IMR-90 (cell line): ENCODE measurements around the gene ECHS1. TPM values are rescaled to one million over a fixed set of nuclear protein-coding genes. Genes with fewer than 3 reads are reported as not detected.

Source experiments
- ATAC-seq: fragments of 200-7000 bp; cut with Tn5 transposase; 2 replicates; pipeline ENCODE4 v1.9.1; 2020; ENCODE audit warnings: low read depth, mild to moderate bottlenecking, moderate library complexity
- BruUV-seq: library from RNA; stranded (reverse); fragments of 400-500 nt; replicated peaks from 2 replicates; lab custom pipeline; 2021; lab: Mats Ljungman, UMichigan
- CTCF ChIA-PET: fragments of 300-600 bp; formaldehyde crosslinking; extraction: SDS; loops from one replicate; lab custom pipeline; 2021; ENCODE audit warnings: antibody characterized with exemption; lab: Yijun Ruan, JAX
- POLR2A ChIA-PET: fragments of 300-600 bp; sonication (Branson Sonifier 250); formaldehyde crosslinking; loops from one replicate; lab custom pipeline; 2022; ENCODE audit warnings: antibody characterized with exemption; ENCODE audit not compliant: unreplicated experiment; lab: Charles Lee
- DNase-seq: peaks from one replicate; pipeline ENCODE4 v3.0.0; 2013
- H2AFZ ChIP-seq: replicated peaks from 2 replicates; pipeline ENCODE3; 2013; ENCODE audit warnings: low read length, mild to moderate bottlenecking; ENCODE audit not compliant: poor library complexity
- H2AK5ac ChIP-seq: 2 replicates; pipeline ENCODE4 v1.6.1; 2013; ENCODE audit warnings: low read depth, low read length, inconsistent platforms
- H2AK9ac ChIP-seq: replicated peaks from 2 replicates; pipeline ENCODE3; 2013; ENCODE audit warnings: mild to moderate bottlenecking, low read depth, low read length, moderate library complexity; ENCODE audit not compliant: poor library complexity
- H2BK120ac ChIP-seq: 2 replicates; pipeline ENCODE4 v1.6.1; 2013; ENCODE audit warnings: low read depth, low read length, inconsistent platforms
- H2BK15ac ChIP-seq: 3 replicates; pipeline ENCODE4 v1.6.1; 2013; ENCODE audit warnings: low read depth, low read length, inconsistent platforms
- H2BK20ac ChIP-seq: 2 replicates; pipeline ENCODE4 v1.6.1; 2013; ENCODE audit warnings: low read depth, mild to moderate bottlenecking, inconsistent platforms, low read length, moderate library complexity
- H2BK5ac ChIP-seq: 2 replicates; pipeline ENCODE4 v1.6.1; 2013; ENCODE audit warnings: mild to moderate bottlenecking, low read depth, low read length, inconsistent platforms; ENCODE audit not compliant: poor library complexity, severe bottlenecking
- H3K14ac ChIP-seq: replicated peaks from 2 replicates; pipeline ENCODE4 v1.6.1; 2013; ENCODE audit warnings: low read depth, low read length, inconsistent platforms
- H3K18ac ChIP-seq: 2 replicates; pipeline ENCODE4 v1.6.1; 2013; ENCODE audit warnings: low read depth, low read length, control low read depth
- H3K23ac ChIP-seq: 2 replicates; pipeline ENCODE4 v1.6.1; 2013; ENCODE audit warnings: low read depth, low read length, inconsistent platforms
- H3K27ac ChIP-seq: 2 replicates; pipeline ENCODE4 v1.5.1; 2013; ENCODE audit warnings: mild to moderate bottlenecking, control low read depth, low read length; ENCODE audit not compliant: insufficient read depth
- H3K27me3 ChIP-seq: 2 replicates; pipeline ENCODE4 v1.6.1; 2013; ENCODE audit warnings: low read length; ENCODE audit not compliant: control insufficient read depth, insufficient read depth
- H3K36me3 ChIP-seq: 2 replicates; pipeline ENCODE4 v1.6.1; 2013; ENCODE audit warnings: low read length, mixed read lengths; ENCODE audit not compliant: control insufficient read depth, insufficient read depth
- H3K4ac ChIP-seq: 2 replicates; pipeline ENCODE4 v1.6.1; 2013; ENCODE audit warnings: low read depth, low read length, inconsistent platforms
- H3K4me1 ChIP-seq: 2 replicates; pipeline ENCODE4 v1.6.1; 2013; ENCODE audit warnings: low read length, mixed read lengths; ENCODE audit not compliant: control insufficient read depth, insufficient read depth
- H3K4me2 ChIP-seq: 2 replicates; pipeline ENCODE4 v1.6.1; 2013; ENCODE audit warnings: low read depth, mild to moderate bottlenecking, control low read depth, low read length, moderate library complexity
- H3K4me3 ChIP-seq: 2 replicates; pipeline ENCODE4 v1.5.1; 2013; ENCODE audit warnings: low read depth, mild to moderate bottlenecking, control low read depth, low read length, moderate library complexity; ENCODE audit not compliant: insufficient read depth
- H3K56ac ChIP-seq: 2 replicates; pipeline ENCODE4 v1.6.1; 2013; ENCODE audit warnings: low read length, inconsistent platforms; ENCODE audit not compliant: insufficient read depth; ENCODE audit errors: extremely low read depth
- H3K79me1 ChIP-seq, 2 experiments: 2 replicates each; pipeline ENCODE4 v1.6.1; 2013; ENCODE audit warnings: low read length in 2 of 2, inconsistent platforms in 1 of 2, low read depth in 1 of 2
- H3K9ac ChIP-seq: 2 replicates; pipeline ENCODE4 v1.6.1; 2013; ENCODE audit warnings: low read depth, low read length, control low read depth
- H3K9me1 ChIP-seq: 2 replicates; pipeline ENCODE4 v1.6.1; 2013; ENCODE audit warnings: low read length, inconsistent platforms; ENCODE audit not compliant: insufficient read depth
- H3K9me3 ChIP-seq: 2 replicates; pipeline ENCODE4 v1.6.1; 2013; ENCODE audit warnings: low read length; ENCODE audit not compliant: control insufficient read depth, insufficient read depth
- H4K20me1 ChIP-seq: 2 replicates; pipeline ENCODE4 v1.6.1; 2013; ENCODE audit warnings: low read length, inconsistent platforms; ENCODE audit not compliant: insufficient read depth
- H4K5ac ChIP-seq: 2 replicates; pipeline ENCODE4 v1.6.1; 2013; ENCODE audit warnings: mild to moderate bottlenecking, low read depth, low read length, control low read depth
- H4K8ac ChIP-seq, 2 experiments: 2 replicates each; pipeline ENCODE4 v1.6.1; 2013; ENCODE audit warnings: low read depth in 2 of 2, low read length in 2 of 2, control low read depth in 1 of 2, inconsistent platforms in 1 of 2
- H4K91ac ChIP-seq: 2 replicates; pipeline ENCODE4 v1.6.1; 2013; ENCODE audit warnings: low read depth, low read length, inconsistent platforms; ENCODE audit not compliant: insufficient read depth
- BHLHE40 ChIP-seq: fragments of 150-350 bp; IDR thresholded peaks from 2 replicates; pipeline ENCODE4 v1.6.1; 2016; ENCODE audit warnings: mild to moderate bottlenecking, low read depth, low read length
- CEBPB ChIP-seq: IDR thresholded peaks from 2 replicates; pipeline ENCODE4 v1.6.1; 2012; ENCODE audit warnings: low read depth, low read length, improper control_type of control experiment
- CHD1 ChIP-seq: IDR thresholded peaks from 2 replicates; pipeline ENCODE4 v1.6.1; 2012; ENCODE audit warnings: low read depth, low read length, improper control_type of control experiment
- CTCF ChIP-seq: conservative IDR thresholded peaks from 2 replicates; pipeline ENCODE4 v1.5.1; 2012; ENCODE audit warnings: mild to moderate bottlenecking, low read depth, low read length, improper control_type of control experiment
- ELK1 ChIP-seq: fragments of 150-350 bp; IDR thresholded peaks from 2 replicates; pipeline ENCODE4 v1.6.1; 2016; ENCODE audit warnings: low read depth, mild to moderate bottlenecking, low read length, moderate library complexity, borderline replicate concordance
- FOS ChIP-seq: fragments of 150-350 bp; IDR thresholded peaks from 2 replicates; pipeline ENCODE4 v1.6.1; 2016; ENCODE audit warnings: low read depth, low read length
- MAFK ChIP-seq: IDR thresholded peaks from 2 replicates; pipeline ENCODE4 v1.6.1; 2012; ENCODE audit warnings: low read depth, low read length, improper control_type of control experiment
- MAZ ChIP-seq: IDR thresholded peaks from 2 replicates; pipeline ENCODE4 v1.6.1; 2012; ENCODE audit warnings: low read depth, mild to moderate bottlenecking, low read length, improper control_type of control experiment, moderate library complexity, borderline replicate concordance
- MXI1 ChIP-seq: IDR thresholded peaks from 2 replicates; pipeline ENCODE4 v1.6.1; 2012; ENCODE audit warnings: low read depth, mild to moderate bottlenecking, low read length, moderate library complexity, borderline replicate concordance
- NFE2L2 ChIP-seq: fragments of 150-350 bp; IDR thresholded peaks from 2 replicates; pipeline ENCODE4 v1.6.1; 2016; ENCODE audit warnings: low read depth, mild to moderate bottlenecking, low read length
- POLR2A ChIP-seq: IDR thresholded peaks from 2 replicates; pipeline ENCODE4 v1.6.1; 2012; ENCODE audit warnings: mild to moderate bottlenecking, low read depth, low read length
- RAD21 ChIP-seq: IDR thresholded peaks from 2 replicates; pipeline ENCODE4 v1.6.1; 2012; ENCODE audit warnings: low read length, improper control_type of control experiment
- RCOR1 ChIP-seq: IDR thresholded peaks from 2 replicates; pipeline ENCODE4 v1.6.1; 2012; ENCODE audit warnings: mild to moderate bottlenecking, low read length, improper control_type of control experiment; ENCODE audit not compliant: insufficient replicate concordance
- RFX5 ChIP-seq: IDR thresholded peaks from 2 replicates; pipeline ENCODE4 v1.8.0; 2012; ENCODE audit warnings: low read depth, mild to moderate bottlenecking, low read length, moderate library complexity
- SMC3 ChIP-seq: fragments of 150-350 bp; IDR thresholded peaks from 2 replicates; pipeline ENCODE4 v1.6.1; 2016; ENCODE audit warnings: low read depth, mild to moderate bottlenecking, antibody characterized with exemption, low read length, moderate library complexity
- USF2 ChIP-seq: fragments of 150-350 bp; IDR thresholded peaks from 2 replicates; pipeline ENCODE4 v1.6.1; 2017; ENCODE audit warnings: mild to moderate bottlenecking, antibody characterized with exemption, low read length, low read depth
- WGBS, 2 experiments: methylation state at CpG; one replicate each; pipeline versions ENCODE4 v1.1.5 to v1.1.7; 2013; ENCODE audit warnings: missing lambda C conversion rate in 2 of 2; ENCODE audit not compliant: insufficient read length in 1 of 2; ENCODE audit errors: extremely low coverage in 2 of 2; 5-methylcytosine and 5-hydroxymethylcytosine counted together
- dilution Hi-C: fragments of 300-500 bp; cut with HindIII; formaldehyde crosslinking; loops from one replicate; pipeline ENCODE4 v1.14.3; 2018; ENCODE audit warnings: low sequenced_read_pairs; ENCODE audit not compliant: unreplicated experiment
- in situ Hi-C: fragments of 300-500 bp; cut with MboI; formaldehyde crosslinking; loops from 3 replicates; pipeline ENCODE4 v1.14.3; 2019; ENCODE audit warnings: low sequenced_read_pairs, inconsistent platforms, mixed read lengths
- intact Hi-C: fragments of 100-400 bp; cut with micrococcal nuclease; formaldehyde crosslinking; loops from 2 replicates; pipeline ENCODE4 v1.10.0; 2022
- polyA plus RNA-seq, 3 experiments: library from polyadenylated mRNA; depleted of rRNA; stranded (reverse); fragments of >200 nt; gene quantifications; 2 replicates each; pipeline ENCODE4 v1.2.3, GENCODE V29; 2012; ENCODE audit warnings: low replicate concordance in 1 of 3
- total RNA-seq: library from RNA; depleted of rRNA; stranded (reverse); fragments of >200 nt; gene quantifications from 2 replicates; pipeline ENCODE4 v1.2.3, GENCODE V29; 2012

The ECHS1 gene
- total and polyA plus RNA-seq, 2 of the 4 experiments (the other 2 are of a cell fraction), result 60.8 to 84.2 TPM

DNA sequence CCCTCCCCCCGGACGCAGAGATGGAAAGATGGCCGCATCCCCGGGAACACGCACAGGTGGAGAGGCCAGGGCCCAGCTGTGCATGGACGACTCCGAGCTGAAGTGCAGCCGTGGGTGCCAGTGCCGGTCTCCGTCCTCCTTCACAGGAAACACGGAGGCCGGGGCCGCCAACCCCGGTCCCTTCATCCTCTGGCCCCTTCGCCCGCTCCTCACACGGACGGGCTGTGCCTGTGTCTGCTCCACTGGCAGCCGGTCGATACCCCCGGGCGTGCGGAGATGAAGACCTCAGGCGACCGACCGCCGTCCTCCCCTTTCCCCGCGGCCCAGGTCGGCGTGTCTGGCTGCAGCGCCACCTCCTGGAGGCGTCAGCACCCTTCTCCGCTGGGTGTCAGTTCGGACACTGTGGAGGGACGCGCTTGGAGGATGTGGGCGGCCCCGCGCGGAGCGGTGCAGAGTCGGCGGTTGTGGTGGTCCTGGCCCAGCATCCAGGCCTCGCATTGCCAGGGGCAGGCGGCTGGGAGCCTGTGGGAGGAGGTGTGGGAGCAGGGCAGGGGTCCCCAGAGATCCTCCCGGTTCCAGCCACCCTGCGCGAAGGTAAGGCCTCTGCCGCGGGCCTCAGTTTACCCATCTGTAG is 54.5 kb downstream of the ECHS1 start:
- H2AFZ ChIP-seq, result peak overlapping the region; percentile 91
- H3K9me3 ChIP-seq, result no peaks in the 10 kb centered on the region
- BruUV-seq, result no TSS peak
- no peak overlapping the region for H3K9ac ChIP-seq
- 27% methylated on average over 17 of the region's 51 CpGs; no CpG with 5 or more reads in 1 of the 2 experiments for WGBS, 2 experiments
- H2BK5ac ChIP-seq, result no peak overlapping the region
- CTCF ChIA-PET, result interaction anchor here (1.0 kb wide), 1 partner anchor 11 kb away, joined by 4 read pairs; no protein-coding TSS in a partner anchor
- no peak overlapping the region for H3K4ac ChIP-seq
- in situ Hi-C loops (no loop called here), dilution Hi-C loops (no loop called here), intact Hi-C loops (no loop called here)
- no peaks in the 10 kb centered on the region; the same call in 1 of the 2 replicates for H3K27me3 ChIP-seq
- H3K27ac ChIP-seq, result no peak overlapping the region
- H3K4me3 ChIP-seq, result peak overlapping the region; percentile 40
- no peak overlapping the region for H2BK20ac ChIP-seq
- peak overlapping the region; percentile 76 for H3K4me2 ChIP-seq
- no peak overlapping the region for H4K91ac ChIP-seq
- POLR2A ChIA-PET, result no interaction called here
- DNase-seq (peak; percentile 36), ATAC-seq (peak; percentile 98)
- H4K5ac ChIP-seq, result no peak overlapping the region
- H3K23ac ChIP-seq, result no peak overlapping the region
- H3K36me3 ChIP-seq, result no peaks in the 10 kb centered on the region
- H3K18ac ChIP-seq, result no peak overlapping the region
- no peak overlapping the region for H3K14ac ChIP-seq
- peaks cover 3% of the 10 kb centered on the region; the same call in 1 of the 2 replicates for H3K9me1 ChIP-seq
- H4K8ac ChIP-seq, result no peak overlapping the region
- H3K56ac ChIP-seq, result no peak overlapping the region
- H3K4me1 ChIP-seq, result no peaks in the 10 kb centered on the region
- TF ChIP-seq NFE2L2 (no peak), MAFK (no peak), SMC3 (peak; percentile 53), MXI1 (no peak), MAZ (no peak), USF2 (no peak), RAD21 (peak; percentile 55), CEBPB (no peak), BHLHE40 (0 out of 2 replicates have a peak, but pooled peaks have one; percentile 17), CTCF (peak; percentile 79), FOS (no peak), ELK1 (no peak), RFX5 (no peak), CHD1 (no peak), POLR2A (no peak), RCOR1 (no peak)
- H2AK5ac ChIP-seq, result no peak overlapping the region
- H3K79me1 ChIP-seq, result no peaks in the 10 kb centered on the region
- peak overlapping the region; percentile 89 for H2AK9ac ChIP-seq
- H4K20me1 ChIP-seq, result no peaks in the 10 kb centered on the region
- H2BK120ac ChIP-seq, result no peak overlapping the region
- no peak overlapping the region for H2BK15ac ChIP-seq
